Cardiac muscle cell (in vitro differentiated cells and primary cell): ENCODE results near the gene FRMD1. TPM values are rescaled to one million over a fixed set of nuclear protein-coding genes. Genes with fewer than 3 reads are reported as not detected.

Source experiments
- DNase-seq, 2 donors: peaks; one replicate each; pipeline versions ENCODE4 v3.0.0 to v3.0.0-alpha.2; 2010 to 2017; ENCODE audit warnings: low read depth in 1 of 2, low spot score in 1 of 2
- H3K27ac ChIP-seq: fragments of 200-600 bp; sonication (generic); 2 replicates; pipeline ENCODE4 v1.5.1; 2016
- H3K27me3 ChIP-seq: fragments of 200-600 bp; sonication (generic); 2 replicates; pipeline ENCODE4 v1.6.0; 2016; ENCODE audit warnings: control low read depth
- H3K36me3 ChIP-seq: fragments of 200-600 bp; sonication (generic); 2 replicates; pipeline ENCODE4 v1.5.1; 2016; ENCODE audit warnings: control low read depth
- H3K4me1 ChIP-seq: fragments of 200-600 bp; sonication (generic); 2 replicates; pipeline ENCODE4 v1.8.1; 2017; ENCODE audit warnings: low read depth, mild to moderate bottlenecking, mixed run types
- H3K4me3 ChIP-seq: fragments of 200-600 bp; sonication (generic); 2 replicates; pipeline ENCODE4 v1.5.1; 2016; ENCODE audit warnings: mild to moderate bottlenecking
- H3K9me3 ChIP-seq: fragments of 200-600 bp; sonication (generic); 2 replicates; pipeline ENCODE4 v1.5.1; 2017; ENCODE audit warnings: low read depth, mild to moderate bottlenecking, control low read depth
- CTCF ChIP-seq: IDR thresholded peaks from 2 replicates; pipeline ENCODE4 v1.5.1; 2012; ENCODE audit warnings: low read depth, mild to moderate bottlenecking, low read length
- polyA plus RNA-seq: library from polyadenylated mRNA; unstranded; fragments of >200 nt; fragmentation: Nextera tagmentation; extraction: Ambion mirVana; gene quantifications from 2 replicates; pipeline ENCODE4 v1.2.1, GENCODE V29; 2016
- total RNA-seq: library from RNA; depleted of rRNA; stranded (reverse); fragments of >200 nt; gene quantifications from 2 replicates; pipeline ENCODE4 v1.2.3, GENCODE V29; 2016

The FRMD1 gene
- total and polyA plus RNA-seq, 2 experiments from 2014 or later: 0.09 TPM; not detected in 1

GRCh38 chr6:168092541-168092940 is 13.5 kb upstream of the FRMD1 start:
- TF ChIP-seq CTCF: no peak
- Histone ChIP-seq H3K9me3 (no peaks in the 10 kb centered on the region), H3K27me3 (no peaks in the 10 kb centered on the region), H3K27ac (no peak overlapping the region), H3K4me3 (no peak overlapping the region), H3K36me3 (no peaks in the 10 kb centered on the region), H3K4me1 (peaks cover 19% of the 10 kb centered on the region)
- DNase-seq: no peak

- H3K27ac ChIP-seq: no peak overlapping the region
- no peak for TF ChIP-seq CTCF
- no peaks in the 10 kb centered on the region for H3K36me3 ChIP-seq
- H3K4me3 ChIP-seq: no peak overlapping the region
- H3K27me3 ChIP-seq: no peaks in the 10 kb centered on the region
- DNase-seq: no peak
- no peaks in the 10 kb centered on the region for H3K9me3 ChIP-seq
- H3K4me1 ChIP-seq: peaks cover 21% of the 10 kb centered on the region
These were observed 12.6 kb upstream of the FRMD1 start for GRCh38 chr6:168091381-168092264.

- no peak overlapping the region for H3K27ac ChIP-seq
- no peak overlapping the region for H3K4me3 ChIP-seq
- H3K4me1 ChIP-seq: peaks cover 21% of the 10 kb centered on the region
- DNase-seq: no peak
- H3K27me3 ChIP-seq: no peaks in the 10 kb centered on the region
- H3K9me3 ChIP-seq: no peaks in the 10 kb centered on the region
- TF ChIP-seq CTCF: no peak
- H3K36me3 ChIP-seq: no peaks in the 10 kb centered on the region
These were observed 11.7 kb upstream of the FRMD1 start for GRCh38 chr6:168090706-168091105.

GRCh38 chr6:168090064-168090690 is 11.2 kb upstream of the FRMD1 start:
- no peaks in the 10 kb centered on the region for H3K9me3 ChIP-seq
- DNase-seq: no peak
- H3K4me3 ChIP-seq: no peak overlapping the region
- no peak for TF ChIP-seq CTCF
- H3K4me1 ChIP-seq: peaks cover 21% of the 10 kb centered on the region
- no peak overlapping the region for H3K27ac ChIP-seq
- no peaks in the 10 kb centered on the region for H3K27me3 ChIP-seq
- H3K36me3 ChIP-seq: no peaks in the 10 kb centered on the region

- peak overlapping the region; percentile 87 for H3K27ac ChIP-seq
- no peaks in the 10 kb centered on the region for H3K27me3 ChIP-seq
- TF ChIP-seq CTCF: no peak
- no peak overlapping the region for H3K4me3 ChIP-seq
- no peaks in the 10 kb centered on the region for H3K9me3 ChIP-seq
- H3K4me1 ChIP-seq: peaks cover 21% of the 10 kb centered on the region
- no peak for DNase-seq
- no peaks in the 10 kb centered on the region for H3K36me3 ChIP-seq
These were observed 10.4 kb upstream of the FRMD1 start for GRCh38 chr6:168089186-168090063.
